Neuronal stem cell (in vitro differentiated cells): ENCODE results near the gene YTHDC2.
"Not testable (repeated sequence)": the region's sequence is repeated elsewhere in the genome, so short reads cannot be mapped to it uniquely, and the experiment has no call there.

ENCODE experiments used
- DNase-seq: peaks from one replicate; pipeline ENCODE4 v3.0.0-alpha.2; 2013; ENCODE audit warnings: low spot score
- H2AFZ ChIP-seq: one replicate; pipeline ENCODE4 v1.6.1; 2013; ENCODE audit warnings: mild to moderate bottlenecking, low read length, inconsistent platforms
- H2AK5ac ChIP-seq: 2 replicates; pipeline ENCODE4 v1.6.1; 2013; ENCODE audit warnings: low read depth, mild to moderate bottlenecking, inconsistent platforms, low read length, moderate library complexity, mixed read lengths
- H2BK120ac ChIP-seq: 2 replicates; pipeline ENCODE4 v1.6.1; 2013; ENCODE audit warnings: low read depth, mild to moderate bottlenecking, inconsistent platforms, low read length, moderate library complexity, mixed read lengths
- H2BK12ac ChIP-seq: one replicate; pipeline ENCODE4 v1.6.1; 2013; ENCODE audit warnings: low read length, inconsistent platforms
- H2BK15ac ChIP-seq: 2 replicates; pipeline ENCODE4 v1.6.1; 2013; ENCODE audit warnings: mild to moderate bottlenecking, low read length, inconsistent platforms, mixed read lengths
- H2BK5ac ChIP-seq: one replicate; pipeline ENCODE4 v1.6.1; 2013; ENCODE audit warnings: inconsistent platforms, mild to moderate bottlenecking, low read length, moderate library complexity
- H3K14ac ChIP-seq: one replicate; pipeline ENCODE4 v1.6.1; 2013; ENCODE audit warnings: low read length, inconsistent platforms
- H3K18ac ChIP-seq: 2 replicates; pipeline ENCODE4 v1.6.1; 2013; ENCODE audit warnings: low read length, inconsistent platforms
- H3K23ac ChIP-seq: 2 replicates; pipeline ENCODE4 v1.6.1; 2013; ENCODE audit warnings: low read depth, mild to moderate bottlenecking, mixed read lengths, low read length, inconsistent platforms; ENCODE audit not compliant: poor library complexity
- H3K27ac ChIP-seq: replicated peaks from 3 replicates; pipeline ENCODE4 v1.5.1; 2013; ENCODE audit warnings: low read length, inconsistent platforms
- H3K27me3 ChIP-seq, 3 experiments: 2 replicates each; pipeline ENCODE4 v1.6.1; 2013; ENCODE audit warnings: low read length in 3 of 3, mild to moderate bottlenecking in 2 of 3, inconsistent platforms in 1 of 3, low read depth in 1 of 3, mixed read lengths in 1 of 3, moderate library complexity in 1 of 3; ENCODE audit not compliant: control insufficient read depth in 3 of 3, insufficient read depth in 3 of 3
- H3K36me3 ChIP-seq, 2 donors: replicated peaks in 1 of 2; 2 replicates each; pipeline ENCODE4 v1.6.1; 2013; ENCODE audit warnings: low read length in 2 of 2; ENCODE audit not compliant: control insufficient read depth in 2 of 2, insufficient read depth in 2 of 2
- H3K4ac ChIP-seq: 2 replicates; pipeline ENCODE4 v1.6.1; 2013; ENCODE audit warnings: inconsistent platforms, mild to moderate bottlenecking, low read length, moderate library complexity
- H3K4me1 ChIP-seq, 2 donors: 1 replicate in 1 of 2; 2 replicates in 1 of 2; pipeline ENCODE4 v1.6.1; 2013; ENCODE audit warnings: low read length in 2 of 2, low read depth in 1 of 2; ENCODE audit not compliant: control insufficient read depth in 2 of 2, insufficient read depth in 1 of 2
- H3K4me2 ChIP-seq: one replicate; pipeline ENCODE4 v1.6.1; 2013; ENCODE audit warnings: mild to moderate bottlenecking, low read length, inconsistent platforms; ENCODE audit not compliant: insufficient read depth, poor library complexity, severe bottlenecking
- H3K4me3 ChIP-seq, 2 donors: 2 replicates each; pipeline ENCODE4 v1.5.1; 2013; ENCODE audit warnings: low read length in 2 of 2, mild to moderate bottlenecking in 2 of 2, inconsistent platforms in 1 of 2, moderate library complexity in 1 of 2
- H3K79me1 ChIP-seq: one replicate; pipeline ENCODE4 v1.6.1; 2013; ENCODE audit warnings: low read depth, mild to moderate bottlenecking, inconsistent platforms, low read length, moderate library complexity
- H3K9ac ChIP-seq: one replicate; pipeline ENCODE4 v1.6.1; 2013; ENCODE audit warnings: mild to moderate bottlenecking, low read depth, low read length, inconsistent platforms; ENCODE audit not compliant: poor library complexity
- H3K9me3 ChIP-seq, 2 donors: replicated peaks in 1 of 2; 2 replicates each; pipeline versions ENCODE3 to v1.6.1; 2013; ENCODE audit warnings: low read length in 2 of 2, mild to moderate bottlenecking in 2 of 2, inconsistent platforms in 1 of 2, low read depth in 1 of 2, mixed read lengths in 1 of 2, moderate library complexity in 1 of 2; ENCODE audit not compliant: control insufficient read depth in 2 of 2, insufficient read depth in 1 of 2
- H4K8ac ChIP-seq: one replicate; pipeline ENCODE4 v1.6.1; 2013; ENCODE audit warnings: low read depth, mild to moderate bottlenecking, inconsistent platforms, low read length, moderate library complexity
- H4K91ac ChIP-seq: one replicate; pipeline ENCODE4 v1.6.1; 2013; ENCODE audit warnings: low read length, low read depth, mild to moderate bottlenecking, inconsistent platforms; ENCODE audit not compliant: poor library complexity
- WGBS, 2 donors: extraction: QIAGEN DNeasy Blood & Tissue Kit; methylation state at CpG; one replicate each; pipeline ENCODE4 v1.1.7; 2013; ENCODE audit warnings: missing lambda C conversion rate in 2 of 2, mixed read lengths in 1 of 2; ENCODE audit not compliant: insufficient read length in 2 of 2, insufficient replicate concordance in 1 of 2; ENCODE audit errors: extremely low coverage in 2 of 2; 5-methylcytosine and 5-hydroxymethylcytosine counted together

YTHDC2 gene

GRCh38 chr5:113601423-113601822, 87.9 kb downstream of the YTHDC2 start:
- no peaks in the 10 kb centered on the region for H3K79me1 ChIP-seq
- no peak overlapping the region for H3K4ac ChIP-seq
- H2BK120ac ChIP-seq, result no peak overlapping the region
- no peaks in the 10 kb centered on the region for H3K4me1 ChIP-seq
- H2BK5ac ChIP-seq, result no peak overlapping the region
- H3K36me3 ChIP-seq, result peaks cover 0 to 8% of the 10 kb centered on the region in 2 donors
- no peak overlapping the region for H3K4me3 ChIP-seq
- no peak overlapping the region for H3K9ac ChIP-seq
- no peak overlapping the region for H4K91ac ChIP-seq
- DNase-seq, result no peak
- H4K8ac ChIP-seq, result no peak overlapping the region
- no peak overlapping the region for H3K23ac ChIP-seq
- no CpG with 5 or more reads among the region's 1 CpG for WGBS, 2 donors
- no peak overlapping the region for H3K27ac ChIP-seq
- no peaks in the 10 kb centered on the region for H3K27me3 ChIP-seq
- H2BK12ac ChIP-seq, result no peak overlapping the region
- no peaks in the 10 kb centered on the region for H3K9me3 ChIP-seq
- H2AFZ ChIP-seq, result no peak overlapping the region
- H3K14ac ChIP-seq, result no peak overlapping the region
- H3K18ac ChIP-seq, result no peak overlapping the region
- H3K4me2 ChIP-seq, result no peak overlapping the region
- no peak overlapping the region for H2BK15ac ChIP-seq
- no peak overlapping the region for H2AK5ac ChIP-seq

GRCh38 chr5:113603246-113603645, 89.8 kb downstream of the YTHDC2 start:
- H3K4ac ChIP-seq, H4K91ac ChIP-seq, H3K4me3 ChIP-seq, H3K4me1 ChIP-seq, H3K23ac ChIP-seq, H3K14ac ChIP-seq, H3K9ac ChIP-seq, H3K79me1 ChIP-seq, H3K27ac ChIP-seq, H3K27me3 ChIP-seq, H3K4me2 ChIP-seq, H3K18ac ChIP-seq, H2BK12ac ChIP-seq, DNase-seq, H2BK120ac ChIP-seq, H3K9me3 ChIP-seq, H2BK15ac ChIP-seq, H3K36me3 ChIP-seq, H2BK5ac ChIP-seq, H2AFZ ChIP-seq, H4K8ac ChIP-seq, H2AK5ac ChIP-seq: not testable (repeated sequence)
- WGBS, 2 donors, result no CpG with 5 or more reads among the region's 4 CpGs

GRCh38 chr5:113606298-113607134, 93.0 kb downstream of the YTHDC2 start:
- Histone ChIP-seq H3K27me3 (no peaks in the 10 kb centered on the region), H3K4ac (no peak overlapping the region), H3K4me2 (no peak overlapping the region), H3K18ac (no peak overlapping the region), H3K9me3 (peaks cover 0 to 12% of the 10 kb centered on the region in 2 donors), H3K9ac (no peak overlapping the region), H3K79me1 (no peaks in the 10 kb centered on the region), H3K14ac (no peak overlapping the region), H3K4me1 (no peaks in the 10 kb centered on the region), H2BK15ac (no peak overlapping the region), H4K8ac (no peak overlapping the region), H3K36me3 (no peaks in the 10 kb centered on the region), H3K23ac (no peak overlapping the region), H4K91ac (no peak overlapping the region), H2AK5ac (no peak overlapping the region), H3K4me3 (no peak overlapping the region), H2BK120ac (no peak overlapping the region), H2BK12ac (no peak overlapping the region), H2BK5ac (no peak overlapping the region), H2AFZ (peak overlapping the region; percentile 73), H3K27ac (no peak overlapping the region)
- WGBS, 2 donors, result no CpG with 5 or more reads among the region's 13 CpGs
- peak; percentile 46 for DNase-seq

- no peak for DNase-seq
- peaks cover 0 to 12% of the 10 kb centered on the region in 2 donors for H3K9me3 ChIP-seq
- H3K36me3 ChIP-seq, result no peaks in the 10 kb centered on the region
- no peak overlapping the region for H2BK12ac ChIP-seq
- no peak overlapping the region for H3K9ac ChIP-seq
- no peak overlapping the region for H3K23ac ChIP-seq
- H4K8ac ChIP-seq, result no peak overlapping the region
- no peak overlapping the region for H3K4me3 ChIP-seq
- no peak overlapping the region for H2BK15ac ChIP-seq
- no peak overlapping the region for H2AK5ac ChIP-seq
- no peak overlapping the region for H3K14ac ChIP-seq
- no peak overlapping the region for H2BK120ac ChIP-seq
- no peaks in the 10 kb centered on the region for H3K79me1 ChIP-seq
- H3K27ac ChIP-seq, result no peak overlapping the region
- H3K27me3 ChIP-seq, result no peaks in the 10 kb centered on the region
- no CpG with 5 or more reads among the region's 3 CpGs for WGBS, 2 donors
- H3K18ac ChIP-seq, result no peak overlapping the region
- H3K4me1 ChIP-seq, result no peaks in the 10 kb centered on the region
- no peak overlapping the region for H2BK5ac ChIP-seq
- no peak overlapping the region for H4K91ac ChIP-seq
- no peak overlapping the region for H3K4ac ChIP-seq
- no peak overlapping the region for H2AFZ ChIP-seq
- H3K4me2 ChIP-seq, result no peak overlapping the region
Observed at GRCh38 chr5:113607361-113607760, 93.9 kb downstream of the YTHDC2 start.
